ENCODE data around the gene COIL. TPM values are rescaled to one million over a fixed set of nuclear protein-coding genes. Genes with fewer than 3 reads are reported as not detected.

COIL gene
- total and polyA plus RNA-seq, 2 donors (not counting 3 experiments of a cell fraction or from before 2014, with no cell fraction given): 4.2 to 20.6 TPM

- Histone ChIP-seq H3K9me3 (replicated peaks; ENCODE audit: control insufficient read depth, insufficient read depth, low read length) (no peaks in the 10 kb centered on the region), H4K20me1 (replicated peaks; ENCODE audit: control insufficient read depth, extremely low read depth, insufficient read depth, low read length) (no peaks in the 10 kb centered on the region), H3K9me1 (replicated peaks; ENCODE audit: control insufficient read depth, extremely low read depth, insufficient read depth, low read length) (no peaks in the 10 kb centered on the region), H3K4me1 (ENCODE audit: control insufficient read depth, extremely low read depth, insufficient read depth, low read length) (peaks cover 24% of the 10 kb centered on the region), H3K27me3 (ENCODE audit: control insufficient read depth in 2 of 2, insufficient read depth in 2 of 2, low read length in 2 of 2) (no peaks in the 10 kb centered on the region), H3K9ac (replicated peaks; ENCODE audit: extremely low read depth, insufficient read depth, low read length) (peak overlapping the region; percentile 41), H3K79me2 (ENCODE audit: control insufficient read depth, insufficient read depth, low read length) (no peaks in the 10 kb centered on the region), H3K27ac (ENCODE audit: insufficient read depth, low read depth, low read length) (peak overlapping the region; percentile 78), H3K4me3 (replicated peaks in 1 of 3; ENCODE audit: insufficient read depth in 1 of 3, low read depth in 1 of 3, low read length in 3 of 3) (peak overlapping the region in 1 of 3 experiments; percentile 30), H3K36me3 (ENCODE audit: control insufficient read depth in 2 of 2, extremely low read depth in 1 of 2, insufficient read depth in 2 of 2, low read length in 2 of 2) (peaks cover 2 to 9% of the 10 kb centered on the region in 2 experiments), H3K4me2 (ENCODE audit: insufficient read depth, low read length) (peak overlapping the region; percentile 89), H2AFZ (ENCODE audit: low read depth, low read length) (no peak overlapping the region)
- FAIRE-seq (peak; percentile 88), DNase-seq (ENCODE audit: low read depth, low spot score) (peak; percentile 90)
- TSS peak; percentile 56 for BruUV-seq (replicated peaks)
- intact Hi-C loops (cut with micrococcal nuclease) (loop anchor here (1.0 to 2.0 kb wide), 3 partner anchors 24 to 187 kb away; partner anchors contain the start of genes COIL and DGKE), dilution Hi-C loops (cut with MboI; ENCODE audit: extremely low pct_ligation_motif_present, low sequenced_read_pairs) (no loop called here)
- TF ChIP-seq GATA2 (IDR thresholded peaks at IDR 0.05; ENCODE audit: insufficient read depth, insufficient read length, low read depth, low read length): peak; percentile 84
- no peak for TF ChIP-seq CTCF (IDR thresholded peaks at IDR 0.05; ENCODE audit: extremely low read depth in 1 of 2, insufficient read depth in 1 of 2, low read depth in 1 of 2, low read length in 2 of 2)
- TF ChIP-seq JUN (IDR thresholded peaks at IDR 0.05; ENCODE audit: borderline replicate concordance, insufficient read depth, insufficient read length, low read depth): peak; percentile 87
- TF ChIP-seq POLR2A (IDR thresholded peaks at IDR 0.05; ENCODE audit: low read depth, low read length): no peak
- TF ChIP-seq MAX (IDR thresholded peaks at IDR 0.05; ENCODE audit: insufficient read depth, insufficient read length): no peak
- TF ChIP-seq POLR2AphosphoS5 (IDR thresholded peaks at IDR 0.05; ENCODE audit: insufficient read depth, low read depth, low read length): no peak
- peak; percentile 45 for TF ChIP-seq FOS (IDR thresholded peaks at IDR 0.05; ENCODE audit: borderline replicate concordance, insufficient read depth, low read length)
- no peak for TF ChIP-seq MYC (IDR thresholded peaks at IDR 0.05; ENCODE audit: low read depth, low read length)
- no peak for TF ChIP-seq EZH2 (IDR thresholded peaks at IDR 0.05; ENCODE audit: borderline replicate concordance, low read depth, low read length, severe bottlenecking)
- ChIA-PET CTCF (interaction anchor here (0.7 to 1.2 kb wide), 6 partner anchors 33 to 158 kb away, joined by 3 to 25 read pairs (median 4); no protein-coding TSS in a partner anchor), POLR2A (interaction anchor here (1.0 kb wide), 1 partner anchor 24 kb away, joined by 5 read pairs; the partner anchor contains the start of gene TRIM25)
Measured at GRCh38 chr17:56937687-56938086, 23.2 kb downstream of the COIL start.
